Spleen (tissue), 7 donors: ENCODE measurements around the gene TERB2.
"Not testable (repeated sequence)": the region's sequence is repeated elsewhere in the genome, so short reads cannot be mapped to it uniquely, and the experiment has no call there.

Experiments
- CTCF ChIP-seq, 11 experiments: fragments of 200-600 bp in 7 of 11; fragments of 450-650 bp in 4 of 11; sonication (generic) in 4 of 11; IDR thresholded peaks in 8 of 11; conservative IDR thresholded peaks in 3 of 11; 1 replicate in 7 of 11; 2 replicates in 4 of 11; pipeline versions ENCODE4 v1.4.0 to v1.8.0; 2016 to 2021; ENCODE audit warnings: antibody characterized with exemption in 11 of 11, inconsistent platforms in 4 of 11, mild to moderate bottlenecking in 1 of 11
- POLR2AphosphoS5 ChIP-seq, 3 donors: sonication (generic); formaldehyde crosslinking; IDR thresholded peaks; one replicate each; pipeline ENCODE4 v1.5.1; 2017; ENCODE audit warnings: antibody characterized with exemption in 3 of 3
- donor health status: DM: no; HTN: no; CAD: no; lungs with moderate emphysema.
- donor health status: DM: no; HTN: no; CAD: no.
- donor health status: DM: no; HTN: no; CAD: no.

GRCh38 chr15:45015114-45015513 is 58.6 kb downstream of the TERB2 start:
- not testable (repeated sequence) for TF ChIP-seq CTCF (IDR thresholded peaks at IDR 0.05 in 8 of 11, conservative IDR thresholded peaks at IDR 0.05 in 3 of 11); POLR2AphosphoS5 (IDR thresholded peaks at IDR 0.05)
